Transverse colon (tissue), 4 donors: ENCODE data around the gene NECTIN1. TPM values are rescaled to one million over a fixed set of nuclear protein-coding genes. Genes with fewer than 3 reads are reported as not detected.

Source experiments
- DNase-seq: peaks from one replicate; pipeline ENCODE4 v3.0.0-alpha.2; 2019
- H3K27ac ChIP-seq, 4 donors: fragments of 200-600 bp; sonication (generic); 2 replicates each; pipeline ENCODE4 v1.5.1; 2016 to 2018; ENCODE audit warnings: inconsistent platforms in 4 of 4
- H3K27me3 ChIP-seq: fragments of 200-600 bp; sonication (generic); 2 replicates; pipeline ENCODE4 v1.5.1; 2017; ENCODE audit warnings: inconsistent platforms
- H3K36me3 ChIP-seq, 4 donors: fragments of 200-600 bp; sonication (generic); 2 replicates each; pipeline ENCODE4 v1.5.1; 2017 to 2019; ENCODE audit warnings: inconsistent platforms in 4 of 4
- H3K4me1 ChIP-seq, 4 donors: fragments of 200-600 bp; sonication (generic); 2 replicates each; pipeline ENCODE4 v1.5.1; 2017 to 2020; ENCODE audit warnings: inconsistent platforms in 4 of 4
- H3K4me3 ChIP-seq, 4 donors: fragments of 200-600 bp; sonication (generic); 1 replicate in 1 of 4; 2 replicates in 3 of 4; pipeline versions ENCODE4 v1.5.1 to v1.6.1; 2017 to 2019; ENCODE audit warnings: inconsistent platforms in 4 of 4
- H3K9me3 ChIP-seq, 2 donors: fragments of 200-600 bp; sonication (generic); 2 replicates each; pipeline ENCODE4 v1.5.1; 2017 to 2019; ENCODE audit warnings: inconsistent platforms in 2 of 2
- EP300 ChIP-seq: sonication (generic); formaldehyde crosslinking; IDR thresholded peaks from one replicate; pipeline ENCODE4 v1.6.1; 2017; ENCODE audit warnings: antibody characterized with exemption, low read depth
- POLR2A ChIP-seq: fragments of 450-650 bp; IDR thresholded peaks from one replicate; pipeline ENCODE4 v1.6.1; 2016; ENCODE audit warnings: antibody characterized with exemption, mild to moderate bottlenecking, moderate library complexity
- POLR2AphosphoS5 ChIP-seq, 3 donors: sonication (generic); formaldehyde crosslinking; IDR thresholded peaks; one replicate each; pipeline ENCODE4 v1.6.1; 2016; ENCODE audit warnings: antibody characterized with exemption in 3 of 3
- WGBS, 2 donors: methylation state at CpG; one replicate each; pipeline ENCODE4 v1.1.5; 2018; ENCODE audit warnings: low coverage in 1 of 2; 5-methylcytosine and 5-hydroxymethylcytosine counted together
- in situ Hi-C, 4 donors: fragments of 200-750 bp; cut with MboI; loops; one replicate each; pipeline versions ENCODE4 v1.15.0 to v1.15.1; 2017; ENCODE audit warnings: low sequenced_read_pairs in 3 of 4, low pct_ligation_motif_present in 1 of 4, low pct_unique_long_range_greater_than_20kb in 1 of 4
- intact Hi-C: fragments of 100-400 bp; cut with DNase I; formaldehyde crosslinking; loops from one replicate; pipeline ENCODE4 v1.15.1; 2023; ENCODE audit warnings: low total_unique reads
- total RNA-seq, 4 donors: library from RNA; depleted of rRNA; stranded (reverse); fragments of >200 nt; gene quantifications; one replicate each; pipeline ENCODE4 v1.1.0, GENCODE V29; 2016
- TF ChIP-seq, protein P1 (sequence below), 5 experiments: fragments of 200-600 bp in 3 of 5; fragments of 450-650 bp in 2 of 5; sonication (generic) in 3 of 5; IDR thresholded peaks; 1 replicate in 2 of 5; 2 replicates in 3 of 5; pipeline ENCODE4 v1.5.1; 2016 to 2017; ENCODE audit warnings: antibody characterized with exemption in 5 of 5, inconsistent platforms in 3 of 5, mild to moderate bottlenecking in 2 of 5, moderate library complexity in 1 of 5

The NECTIN1 gene
- total RNA-seq, 4 donors from 2014 or later, result 11.0 to 71.2 (median 12.6) TPM

- 72% methylated on average over 7 of the region's 7 CpGs; no CpG with 5 or more reads in 1 of the 2 donors for WGBS, 2 donors
- intact Hi-C loops, result no loop called here
- Histone ChIP-seq H3K4me1 (peaks cover 0 to 31% (median 29%) of the 10 kb centered on the region in 4 donors), H3K36me3 (no peaks in the 10 kb centered on the region), H3K27ac (no peak overlapping the region), H3K27me3 (no peaks in the 10 kb centered on the region), H3K9me3 (no peaks in the 10 kb centered on the region), H3K4me3 (no peak overlapping the region)
- no peak for DNase-seq
- in situ Hi-C loops, result no loop called here
- TF ChIP-seq POLR2AphosphoS5 (IDR thresholded peaks at IDR 0.05) (no peak), EP300 (no peak), POLR2A (no peak)
- TF ChIP-seq, protein P1, sequence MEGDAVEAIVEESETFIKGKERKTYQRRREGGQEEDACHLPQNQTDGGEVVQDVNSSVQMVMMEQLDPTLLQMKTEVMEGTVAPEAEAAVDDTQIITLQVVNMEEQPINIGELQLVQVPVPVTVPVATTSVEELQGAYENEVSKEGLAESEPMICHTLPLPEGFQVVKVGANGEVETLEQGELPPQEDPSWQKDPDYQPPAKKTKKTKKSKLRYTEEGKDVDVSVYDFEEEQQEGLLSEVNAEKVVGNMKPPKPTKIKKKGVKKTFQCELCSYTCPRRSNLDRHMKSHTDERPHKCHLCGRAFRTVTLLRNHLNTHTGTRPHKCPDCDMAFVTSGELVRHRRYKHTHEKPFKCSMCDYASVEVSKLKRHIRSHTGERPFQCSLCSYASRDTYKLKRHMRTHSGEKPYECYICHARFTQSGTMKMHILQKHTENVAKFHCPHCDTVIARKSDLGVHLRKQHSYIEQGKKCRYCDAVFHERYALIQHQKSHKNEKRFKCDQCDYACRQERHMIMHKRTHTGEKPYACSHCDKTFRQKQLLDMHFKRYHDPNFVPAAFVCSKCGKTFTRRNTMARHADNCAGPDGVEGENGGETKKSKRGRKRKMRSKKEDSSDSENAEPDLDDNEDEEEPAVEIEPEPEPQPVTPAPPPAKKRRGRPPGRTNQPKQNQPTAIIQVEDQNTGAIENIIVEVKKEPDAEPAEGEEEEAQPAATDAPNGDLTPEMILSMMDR (IDR thresholded peaks at IDR 0.05), result no peak
Observed at GRCh38 chr11:119693253-119693815, 35.7 kb downstream of the NECTIN1 start.

DNA sequence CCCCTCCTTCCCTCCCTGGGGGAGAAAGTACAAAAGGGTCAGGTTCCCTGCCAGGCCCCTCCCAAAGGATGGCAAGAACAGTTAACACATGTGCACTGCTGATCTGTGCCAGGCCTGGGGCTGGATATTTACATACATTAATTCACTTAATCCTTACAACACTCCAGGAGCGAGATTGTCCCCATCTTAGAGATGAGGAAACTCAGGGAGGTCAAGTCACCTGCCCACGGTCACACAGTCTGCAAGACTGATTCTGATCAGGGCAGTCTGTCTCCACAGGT lies 36.5 kb downstream of the NECTIN1 start:
- H3K9me3 ChIP-seq, result no peaks in the 10 kb centered on the region
- WGBS, 2 donors, result 92% methylated on average over 2 of the region's 2 CpGs; no CpG with 5 or more reads in 1 of the 2 donors
- H3K4me1 ChIP-seq, result peaks cover 0 to 22% (median 20%) of the 10 kb centered on the region in 4 donors
- H3K36me3 ChIP-seq, result no peaks in the 10 kb centered on the region
- H3K27me3 ChIP-seq, result no peaks in the 10 kb centered on the region
- no peak for DNase-seq
- in situ Hi-C loops (no loop called here), intact Hi-C loops (no loop called here)
- TF ChIP-seq, protein P1 (IDR thresholded peaks at IDR 0.05), result no peak
- H3K27ac ChIP-seq, result no peak overlapping the region
- H3K4me3 ChIP-seq, result no peak overlapping the region

- H3K27ac ChIP-seq, result no peak overlapping the region
- H3K36me3 ChIP-seq, result no peaks in the 10 kb centered on the region
- peaks cover 0 to 18% (median 15%) of the 10 kb centered on the region in 4 donors for H3K4me1 ChIP-seq
- 90% methylated on average over 27 of the region's 27 CpGs; no CpG with 5 or more reads in 1 of the 2 donors for WGBS, 2 donors
- no peak overlapping the region for H3K4me3 ChIP-seq
- intact Hi-C loops, result no loop called here
- DNase-seq, result no peak
- H3K27me3 ChIP-seq, result no peaks in the 10 kb centered on the region
- H3K9me3 ChIP-seq, result no peaks in the 10 kb centered on the region
- in situ Hi-C loops, result no loop called here
- TF ChIP-seq, protein P1 (IDR thresholded peaks at IDR 0.05), result no peak
- TF ChIP-seq EP300 (no peak), POLR2AphosphoS5 (IDR thresholded peaks at IDR 0.05) (no peak)
Observed at GRCh38 chr11:119691701-119692539, 37.1 kb downstream of the NECTIN1 start.

GRCh38 chr11:119691020-119691666 lies 37.9 kb downstream of the NECTIN1 start:
- WGBS, 2 donors, result 73% methylated on average over 9 of the region's 9 CpGs; no CpG with 5 or more reads in 1 of the 2 donors
- no peak overlapping the region for H3K27ac ChIP-seq
- H3K36me3 ChIP-seq, result no peaks in the 10 kb centered on the region
- intact Hi-C loops, result no loop called here
- no peak for DNase-seq
- H3K27me3 ChIP-seq, result no peaks in the 10 kb centered on the region
- peaks cover 0 to 10% (median 8%) of the 10 kb centered on the region in 4 donors for H3K4me1 ChIP-seq
- TF ChIP-seq EP300 (no peak), POLR2A (no peak), POLR2AphosphoS5 (IDR thresholded peaks at IDR 0.05) (no peak)
- TF ChIP-seq, protein P1 (IDR thresholded peaks at IDR 0.05), result no peak
- in situ Hi-C loops, result no loop called here
- H3K4me3 ChIP-seq, result no peak overlapping the region
- H3K9me3 ChIP-seq, result no peaks in the 10 kb centered on the region
